Sigmoid colon (tissue), 7 donors: Measurements from ENCODE around the gene CRADD. TPM values are rescaled to one million over a fixed set of nuclear protein-coding genes. Genes with fewer than 3 reads are reported as not detected.

Experiments used
- DNase-seq: peaks from one replicate; pipeline ENCODE4 v3.0.0-alpha.2; 2019
- H3K27ac ChIP-seq, 4 donors: fragments of 200-600 bp; sonication (generic); one replicate each; pipeline ENCODE4 v1.5.1; 2016 to 2019; ENCODE audit warnings: mild to moderate bottlenecking in 1 of 4
- H3K27me3 ChIP-seq, 3 donors: fragments of 200-600 bp; sonication (generic); one replicate each; pipeline ENCODE4 v1.5.1; 2019; ENCODE audit warnings: mild to moderate bottlenecking in 1 of 3
- H3K36me3 ChIP-seq, 4 donors: fragments of 200-600 bp; sonication (generic); one replicate each; pipeline ENCODE4 v1.5.1; 2016 to 2019
- H3K4me1 ChIP-seq, 4 donors: fragments of 200-600 bp; sonication (generic); one replicate each; pipeline ENCODE4 v1.5.1; 2017 to 2019
- H3K4me3 ChIP-seq, 4 donors: fragments of 200-600 bp; sonication (generic); one replicate each; pipeline ENCODE4 v1.5.1; 2017 to 2019; ENCODE audit warnings: mild to moderate bottlenecking in 2 of 4, moderate library complexity in 1 of 4
- H3K9me3 ChIP-seq, 4 donors: fragments of 200-600 bp in 3 of 4; sonication (generic) in 3 of 4; one replicate each; pipeline versions ENCODE4 v1.5.1 to v1.6.1; 2013 to 2019
- EP300 ChIP-seq, 4 donors: sonication (generic); formaldehyde crosslinking; IDR thresholded peaks; one replicate each; pipeline ENCODE4 v1.6.1; 2017; ENCODE audit warnings: antibody characterized with exemption in 4 of 4
- POLR2A ChIP-seq, 2 donors: fragments of 450-650 bp; IDR thresholded peaks; one replicate each; pipeline ENCODE4 v1.6.1; 2016; ENCODE audit warnings: antibody characterized with exemption in 2 of 2, mild to moderate bottlenecking in 2 of 2, moderate library complexity in 2 of 2
- POLR2AphosphoS5 ChIP-seq, 4 donors: sonication (generic); formaldehyde crosslinking; IDR thresholded peaks; one replicate each; pipeline ENCODE4 v1.6.1; 2017; ENCODE audit warnings: antibody characterized with exemption in 4 of 4
- WGBS, 2 donors: extraction: QIAGEN DNeasy Blood & Tissue Kit; methylation state at CpG; one replicate each; pipeline ENCODE4 v1.1.7; 2013; 5-methylcytosine and 5-hydroxymethylcytosine counted together
- intact Hi-C: fragments of 100-400 bp; cut with DNase I; formaldehyde crosslinking; loops from one replicate; pipeline ENCODE4 v1.15.1; 2023
- polyA plus RNA-seq, 3 donors: library from polyadenylated mRNA; stranded (reverse); fragments of 200-250 nt; gene quantifications; one replicate each; pipeline ENCODE4 v1.2.3, GENCODE V29; 2013
- total RNA-seq, 4 donors: library from RNA; depleted of rRNA; stranded (reverse); fragments of >200 nt; gene quantifications; one replicate each; pipeline ENCODE4 v1.1.0, GENCODE V29; 2016
- TF ChIP-seq, protein P1 (sequence below), 4 experiments: fragments of 450-650 bp in 3 of 4; fragments of 200-600 bp in 1 of 4; IDR thresholded peaks; one replicate each; pipeline ENCODE4 v1.5.1; 2016 to 2019; ENCODE audit warnings: antibody characterized with exemption in 4 of 4, mild to moderate bottlenecking in 3 of 4, moderate library complexity in 2 of 4
- donor health status: healthy with polysubstance abuse.
- donor health status: Bipolar disorder and iron deficiency.
- donor health status: healthy.

CRADD gene
- total and polyA plus RNA-seq, 7 donors, result 14.1 to 98.9 (median 43.7) TPM

DNA sequence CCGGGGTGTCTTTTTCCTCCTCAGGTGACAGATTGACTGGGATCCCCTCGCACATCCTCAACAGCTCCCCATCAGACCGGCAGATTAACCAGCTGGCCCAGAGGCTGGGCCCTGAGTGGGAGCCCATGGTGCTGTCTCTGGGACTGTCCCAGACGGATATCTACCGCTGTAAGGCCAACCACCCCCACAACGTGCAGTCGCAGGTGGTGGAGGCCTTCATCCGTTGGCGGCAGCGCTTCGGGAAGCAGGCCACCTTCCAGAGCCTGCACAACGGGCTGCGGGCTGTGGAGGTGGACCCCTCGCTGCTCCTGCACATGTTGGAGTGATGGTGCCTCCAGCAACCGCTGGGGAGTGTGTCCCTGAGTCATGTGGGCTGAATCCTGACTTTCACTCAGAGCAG lies 172.8 kb downstream of the CRADD start:
- Histone ChIP-seq H3K27me3 (no peaks in the 10 kb centered on the region), H3K4me3 (no peak overlapping the region), H3K4me1 (no peaks in the 10 kb centered on the region), H3K36me3 (no peaks in the 10 kb centered on the region), H3K27ac (no peak overlapping the region), H3K9me3 (no peaks in the 10 kb centered on the region)
- DNase-seq, result no peak
- TF ChIP-seq POLR2A (IDR thresholded peaks at IDR 0.05) (no peak), POLR2AphosphoS5 (IDR thresholded peaks at IDR 0.05) (no peak), EP300 (IDR thresholded peaks at IDR 0.05) (no peak)
- TF ChIP-seq, protein P1, sequence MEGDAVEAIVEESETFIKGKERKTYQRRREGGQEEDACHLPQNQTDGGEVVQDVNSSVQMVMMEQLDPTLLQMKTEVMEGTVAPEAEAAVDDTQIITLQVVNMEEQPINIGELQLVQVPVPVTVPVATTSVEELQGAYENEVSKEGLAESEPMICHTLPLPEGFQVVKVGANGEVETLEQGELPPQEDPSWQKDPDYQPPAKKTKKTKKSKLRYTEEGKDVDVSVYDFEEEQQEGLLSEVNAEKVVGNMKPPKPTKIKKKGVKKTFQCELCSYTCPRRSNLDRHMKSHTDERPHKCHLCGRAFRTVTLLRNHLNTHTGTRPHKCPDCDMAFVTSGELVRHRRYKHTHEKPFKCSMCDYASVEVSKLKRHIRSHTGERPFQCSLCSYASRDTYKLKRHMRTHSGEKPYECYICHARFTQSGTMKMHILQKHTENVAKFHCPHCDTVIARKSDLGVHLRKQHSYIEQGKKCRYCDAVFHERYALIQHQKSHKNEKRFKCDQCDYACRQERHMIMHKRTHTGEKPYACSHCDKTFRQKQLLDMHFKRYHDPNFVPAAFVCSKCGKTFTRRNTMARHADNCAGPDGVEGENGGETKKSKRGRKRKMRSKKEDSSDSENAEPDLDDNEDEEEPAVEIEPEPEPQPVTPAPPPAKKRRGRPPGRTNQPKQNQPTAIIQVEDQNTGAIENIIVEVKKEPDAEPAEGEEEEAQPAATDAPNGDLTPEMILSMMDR (IDR thresholded peaks at IDR 0.05), result no peak
- intact Hi-C loops, result loop anchor here (10.0 kb wide), 1 partner anchor 345 kb away; no protein-coding TSS in a partner anchor
- WGBS, 2 donors, result 96 to 98% methylated on average over 15 of the region's 15 CpGs

DNA sequence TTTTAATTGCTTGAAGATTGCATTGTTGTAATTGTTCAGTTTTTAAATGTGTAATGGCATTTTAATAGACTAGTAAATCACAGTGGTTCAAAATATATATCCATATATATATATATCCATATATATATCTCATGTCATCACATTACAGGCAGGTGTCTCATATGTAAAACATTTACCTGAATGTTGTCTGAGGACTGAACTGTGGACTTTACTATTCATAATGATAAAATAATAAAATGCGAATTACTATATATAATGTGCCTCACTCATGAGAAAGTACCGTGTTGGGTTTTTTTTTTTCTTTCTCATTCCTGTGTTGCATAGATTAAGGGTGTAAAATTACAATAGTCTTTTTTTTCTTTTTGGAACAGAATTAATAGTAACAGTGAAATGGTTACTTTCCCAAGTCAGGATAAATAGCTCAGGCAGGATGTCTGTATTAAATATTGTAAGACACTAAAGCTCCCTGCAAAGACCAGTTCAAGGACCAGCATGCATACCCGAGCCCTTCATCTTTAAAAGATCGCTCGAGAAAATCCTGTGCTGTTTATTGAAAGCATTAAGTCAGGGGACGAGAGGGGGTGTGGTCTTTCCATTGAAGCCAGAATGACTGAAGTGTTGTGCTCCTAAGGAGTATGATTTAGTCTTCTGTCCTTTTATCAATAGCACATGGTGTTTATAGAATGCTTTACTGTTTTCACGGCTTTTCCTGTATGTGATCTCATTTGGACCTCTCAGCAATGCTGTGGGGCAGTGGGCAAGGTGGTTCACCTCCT lies 173.5 kb downstream of the CRADD start:
- H3K4me3 ChIP-seq, result no peak overlapping the region
- H3K4me1 ChIP-seq, result no peaks in the 10 kb centered on the region
- no peaks in the 10 kb centered on the region for H3K9me3 ChIP-seq
- TF ChIP-seq EP300 (IDR thresholded peaks at IDR 0.05) (no peak), POLR2AphosphoS5 (IDR thresholded peaks at IDR 0.05) (no peak), POLR2A (IDR thresholded peaks at IDR 0.05) (no peak)
- TF ChIP-seq, protein P1 (IDR thresholded peaks at IDR 0.05), result no peak
- intact Hi-C loops, result no loop called here
- H3K27ac ChIP-seq, result no peak overlapping the region
- H3K36me3 ChIP-seq, result no peaks in the 10 kb centered on the region
- no peak for DNase-seq
- WGBS, 2 donors, result 19 to 72% methylated on average over 7 of the region's 7 CpGs
- H3K27me3 ChIP-seq, result no peaks in the 10 kb centered on the region

DNA sequence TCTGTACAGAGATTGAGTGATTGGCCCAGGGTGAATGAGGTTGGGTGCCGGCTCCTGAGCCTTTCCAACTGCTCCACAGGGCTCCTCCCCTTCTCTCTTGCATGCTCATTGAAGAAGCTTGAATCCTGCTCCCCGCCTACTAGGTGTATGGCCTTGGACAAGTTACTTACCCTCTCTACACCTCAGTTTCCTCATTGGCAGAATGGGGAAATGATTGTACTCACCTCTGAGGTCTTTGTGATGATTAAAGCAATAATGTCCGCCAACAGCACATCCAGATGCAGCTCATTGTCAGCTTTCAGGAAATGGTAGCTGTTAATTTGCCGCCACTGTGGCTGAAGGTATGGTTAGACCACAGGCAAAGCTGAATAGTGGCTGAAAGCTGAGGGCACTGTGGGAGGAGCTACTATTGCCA lies 174.1 kb downstream of the CRADD start:
- 47 to 58% methylated on average over 4 of the region's 4 CpGs for WGBS, 2 donors
- TF ChIP-seq POLR2A (IDR thresholded peaks at IDR 0.05), result no peak
- TF ChIP-seq, protein P1 (IDR thresholded peaks at IDR 0.05), result no peak
- no peak for TF ChIP-seq POLR2AphosphoS5 (IDR thresholded peaks at IDR 0.05)
- TF ChIP-seq EP300 (IDR thresholded peaks at IDR 0.05), result no peak
- Histone ChIP-seq H3K27me3 (no peaks in the 10 kb centered on the region), H3K36me3 (no peaks in the 10 kb centered on the region), H3K27ac (no peak overlapping the region), H3K9me3 (no peaks in the 10 kb centered on the region), H3K4me3 (no peak overlapping the region), H3K4me1 (no peaks in the 10 kb centered on the region)
- no peak for DNase-seq
- intact Hi-C loops, result no loop called here

DNA sequence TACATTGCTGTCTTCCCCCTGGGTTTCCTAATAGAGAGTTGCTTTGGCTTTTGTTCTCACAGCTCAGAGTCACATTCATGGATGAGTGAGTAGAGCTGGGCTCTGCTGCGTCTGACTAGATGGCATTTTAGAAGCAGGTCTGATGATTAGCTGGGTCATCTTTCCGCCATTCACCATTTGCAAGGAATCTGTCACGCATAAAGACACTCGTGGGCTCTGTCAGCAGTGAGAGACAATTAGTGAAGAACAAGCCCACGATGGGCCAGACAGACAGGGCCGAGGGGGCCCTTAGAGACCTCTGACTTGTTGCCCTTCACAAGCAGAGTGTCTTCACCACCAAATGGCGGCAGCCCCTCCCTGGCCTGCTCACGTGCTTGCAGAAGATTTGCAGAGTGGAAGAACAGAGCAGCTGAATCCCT lies 175.0 kb downstream of the CRADD start:
- Histone ChIP-seq H3K9me3 (no peaks in the 10 kb centered on the region), H3K36me3 (no peaks in the 10 kb centered on the region), H3K27me3 (no peaks in the 10 kb centered on the region), H3K27ac (no peak overlapping the region), H3K4me3 (no peak overlapping the region), H3K4me1 (peaks cover 0 to 7% (median 4%) of the 10 kb centered on the region in 4 donors)
- no peak for DNase-seq
- 94 to 95% methylated on average over 8 of the region's 8 CpGs for whole genome bisulfite sequencing, 2 donors
- intact Hi-C loops, result no loop called here
- TF ChIP-seq, protein P1 (IDR thresholded peaks at IDR 0.05), result no peak
- no peak for TF ChIP-seq POLR2AphosphoS5 (IDR thresholded peaks at IDR 0.05)
- no peak for TF ChIP-seq EP300 (IDR thresholded peaks at IDR 0.05)
- TF ChIP-seq POLR2A (IDR thresholded peaks at IDR 0.05), result no peak
